Tibial artery (tissue), 4 donors: ENCODE measurements around the gene FKBP8.

Source experiments
- DNase-seq, 2 donors: peaks; one replicate each; pipeline ENCODE4 v3.0.0-alpha.2; 2019
- H3K27ac ChIP-seq, 2 donors: fragments of 200-600 bp; sonication (generic) in 1 of 2; 1 replicate in 1 of 2; 2 replicates in 1 of 2; pipeline ENCODE4 v1.5.1; 2018 to 2019; ENCODE audit warnings: mild to moderate bottlenecking in 1 of 2
- H3K27me3 ChIP-seq, 2 donors: fragments of 200-600 bp; sonication (generic) in 1 of 2; one replicate each; pipeline versions ENCODE4 v1.5.1 to v1.6.0; 2016 to 2019
- H3K36me3 ChIP-seq, 3 donors: fragments of 200-600 bp; sonication (generic) in 2 of 3; one replicate each; pipeline ENCODE4 v1.5.1; 2016 to 2019; ENCODE audit warnings: mild to moderate bottlenecking in 2 of 3
- H3K4me1 ChIP-seq, 4 donors: fragments of 200-600 bp; sonication (generic) in 2 of 4; 1 replicate in 3 of 4; 2 replicates in 1 of 4; pipeline ENCODE4 v1.5.1; 2016 to 2019
- H3K4me3 ChIP-seq, 2 donors: fragments of 200-600 bp; sonication (generic) in 1 of 2; 1 replicate in 1 of 2; 2 replicates in 1 of 2; pipeline ENCODE4 v1.5.1; 2018 to 2019; ENCODE audit warnings: mild to moderate bottlenecking in 2 of 2
- H3K9me3 ChIP-seq, 3 donors: fragments of 200-600 bp; sonication (generic) in 1 of 3; one replicate each; pipeline ENCODE4 v1.5.1; 2016 to 2019
- intact Hi-C: fragments of 100-400 bp; cut with DNase I; formaldehyde crosslinking; loops from one replicate; pipeline ENCODE4 v1.15.0; 2023; ENCODE audit warnings: low total_unique reads
- TF ChIP-seq, protein P1 (sequence below), 2 experiments: fragments of 200-600 bp in 1 of 2; fragments of 450-650 bp in 1 of 2; IDR thresholded peaks; one replicate each; pipeline ENCODE4 v1.5.1; 2017 to 2019; ENCODE audit warnings: antibody characterized with exemption in 2 of 2, mild to moderate bottlenecking in 1 of 2, moderate library complexity in 1 of 2

The FKBP8 gene

DNA sequence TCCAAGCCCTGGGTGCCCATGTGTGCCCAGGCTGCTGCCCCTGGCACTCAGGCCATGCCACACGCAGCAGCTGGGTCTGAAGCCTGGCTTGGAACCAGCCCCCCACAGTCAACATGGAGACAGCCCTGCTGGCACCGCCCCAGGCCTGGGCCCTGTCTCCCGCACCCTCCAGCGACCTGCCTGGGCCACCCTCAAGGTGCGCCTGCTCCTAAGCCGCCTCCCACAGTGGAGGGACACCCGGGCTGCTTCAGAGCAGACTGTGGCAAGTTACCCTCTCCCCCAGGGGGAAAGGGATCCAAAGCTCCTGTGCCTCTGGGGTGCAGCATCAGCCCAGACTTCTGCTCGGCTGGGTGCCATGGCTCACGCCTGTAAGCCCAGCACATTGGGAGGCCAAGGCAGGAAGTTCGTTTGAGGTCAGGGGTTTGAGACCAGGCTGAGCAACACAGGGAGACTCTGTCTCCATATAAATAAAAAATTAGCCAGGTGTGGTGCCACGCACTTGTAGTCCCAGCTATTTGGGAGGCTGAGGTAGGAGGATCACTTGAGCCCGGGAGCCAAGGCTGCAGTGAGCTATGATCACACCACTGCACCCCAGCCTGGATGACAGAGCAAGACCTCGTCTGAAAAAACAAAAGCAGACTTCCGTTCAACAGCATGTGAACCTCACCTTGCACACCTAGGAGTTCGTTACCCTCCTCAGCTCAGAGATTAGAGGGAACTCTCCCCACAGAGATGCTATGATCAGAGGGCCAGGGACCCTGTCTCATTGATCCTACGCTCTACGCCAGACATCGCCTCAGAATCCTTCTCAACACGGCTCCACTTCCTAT, 37.1 kb downstream of the FKBP8 start:
- Histone ChIP-seq H3K27me3 (no peaks in the 10 kb centered on the region), H3K9me3 (no peaks in the 10 kb centered on the region), H3K4me1 (peaks cover 4 to 94% (median 86%) of the 10 kb centered on the region in 4 donors), H3K27ac (peak overlapping the region; percentile 60 to 66), H3K4me3 (no peak overlapping the region), H3K36me3 (no peaks in the 10 kb centered on the region)
- TF ChIP-seq, protein P1, sequence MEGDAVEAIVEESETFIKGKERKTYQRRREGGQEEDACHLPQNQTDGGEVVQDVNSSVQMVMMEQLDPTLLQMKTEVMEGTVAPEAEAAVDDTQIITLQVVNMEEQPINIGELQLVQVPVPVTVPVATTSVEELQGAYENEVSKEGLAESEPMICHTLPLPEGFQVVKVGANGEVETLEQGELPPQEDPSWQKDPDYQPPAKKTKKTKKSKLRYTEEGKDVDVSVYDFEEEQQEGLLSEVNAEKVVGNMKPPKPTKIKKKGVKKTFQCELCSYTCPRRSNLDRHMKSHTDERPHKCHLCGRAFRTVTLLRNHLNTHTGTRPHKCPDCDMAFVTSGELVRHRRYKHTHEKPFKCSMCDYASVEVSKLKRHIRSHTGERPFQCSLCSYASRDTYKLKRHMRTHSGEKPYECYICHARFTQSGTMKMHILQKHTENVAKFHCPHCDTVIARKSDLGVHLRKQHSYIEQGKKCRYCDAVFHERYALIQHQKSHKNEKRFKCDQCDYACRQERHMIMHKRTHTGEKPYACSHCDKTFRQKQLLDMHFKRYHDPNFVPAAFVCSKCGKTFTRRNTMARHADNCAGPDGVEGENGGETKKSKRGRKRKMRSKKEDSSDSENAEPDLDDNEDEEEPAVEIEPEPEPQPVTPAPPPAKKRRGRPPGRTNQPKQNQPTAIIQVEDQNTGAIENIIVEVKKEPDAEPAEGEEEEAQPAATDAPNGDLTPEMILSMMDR (IDR thresholded peaks at IDR 0.05), result no peak
- intact Hi-C loops, result no loop called here
- DNase-seq, result no peak

DNA sequence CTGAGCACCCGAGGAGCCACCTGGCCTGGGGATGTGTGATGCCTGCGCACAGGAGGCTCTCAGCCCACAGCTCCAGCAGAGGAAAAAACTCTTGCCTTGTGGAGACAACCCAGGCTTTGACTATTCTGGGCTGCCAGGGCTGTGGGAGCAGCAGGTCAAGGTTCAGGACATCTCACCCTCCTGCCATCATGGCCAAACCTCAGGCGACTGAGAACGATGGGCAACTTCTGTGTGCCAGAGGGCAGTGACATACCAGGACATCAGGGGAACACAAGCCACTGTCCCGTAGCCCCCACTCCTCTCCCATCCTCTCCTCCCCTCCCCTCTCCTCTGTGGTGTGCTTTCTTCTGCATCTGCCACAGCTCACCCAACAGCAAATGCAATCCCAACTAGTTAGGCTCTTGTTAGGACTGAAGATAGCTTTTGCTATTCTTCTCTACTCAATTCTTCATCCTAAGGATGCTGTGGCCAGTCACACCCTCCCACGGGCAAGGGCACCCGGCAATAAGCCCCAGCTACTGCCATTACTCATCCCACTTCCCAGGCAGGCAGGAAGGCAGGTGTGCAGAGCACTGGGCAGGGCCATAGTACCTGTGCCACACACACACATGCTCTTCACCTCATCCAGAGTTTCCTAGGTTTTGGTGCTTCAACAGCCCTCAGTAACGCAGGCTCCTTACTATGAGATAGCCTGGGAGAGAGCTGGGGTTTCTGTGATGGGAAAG, 38.3 kb downstream of the FKBP8 start:
- H3K27ac ChIP-seq, result peak overlapping the region; percentile 60 to 66
- no peaks in the 10 kb centered on the region for H3K9me3 ChIP-seq
- no peaks in the 10 kb centered on the region for H3K27me3 ChIP-seq
- no peak overlapping the region for H3K4me3 ChIP-seq
- no peaks in the 10 kb centered on the region for H3K36me3 ChIP-seq
- DNase-seq, result no peak
- H3K4me1 ChIP-seq, result peaks cover 4 to 100% (median 94%) of the 10 kb centered on the region in 4 donors
- intact Hi-C loops, result no loop called here
- TF ChIP-seq, protein P1 (IDR thresholded peaks at IDR 0.05), result no peak

DNA sequence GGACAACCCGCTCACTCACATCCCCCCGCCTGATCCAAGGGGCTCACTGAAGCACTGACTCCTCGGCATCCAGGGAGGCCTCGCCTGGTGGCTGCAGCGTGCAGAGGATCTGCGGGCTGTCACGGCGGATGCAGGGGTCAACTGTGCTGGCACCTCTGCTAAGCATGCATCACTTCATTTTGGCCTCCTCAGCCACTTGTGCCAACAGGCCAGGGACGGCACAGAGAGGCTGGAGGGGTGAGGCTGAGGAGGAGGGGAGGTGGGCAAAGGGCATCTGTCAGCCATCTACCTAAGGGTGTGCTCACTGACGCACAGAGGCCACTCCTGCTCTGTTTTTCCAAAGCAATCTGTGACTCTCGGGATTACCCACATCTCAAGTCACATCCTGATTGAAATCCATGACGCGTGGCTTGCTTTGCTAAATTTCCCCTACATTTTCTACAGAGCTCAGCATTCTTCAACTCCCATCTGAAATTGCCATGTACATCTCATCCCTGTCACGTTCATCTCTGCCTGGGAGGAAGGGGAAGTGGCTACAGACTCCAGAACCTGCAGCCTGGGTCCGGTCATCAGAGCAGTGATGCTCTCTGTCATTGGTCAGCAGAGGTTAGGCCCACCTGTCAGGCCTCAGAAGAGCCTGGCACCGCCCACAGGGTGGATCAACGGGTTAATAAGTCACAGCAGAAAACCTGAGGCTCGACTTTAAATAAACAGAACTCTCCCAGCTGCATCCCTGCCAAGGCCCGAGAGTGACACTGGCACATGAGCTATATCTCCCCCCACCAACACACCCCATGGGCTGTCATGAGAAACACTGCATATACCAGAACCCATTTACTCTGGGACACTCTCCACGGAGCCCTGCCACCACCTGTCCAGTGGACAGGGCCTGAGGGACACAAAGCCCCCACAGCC, 39.1 kb downstream of the FKBP8 start:
- intact Hi-C loops, result no loop called here
- TF ChIP-seq, protein P1 (IDR thresholded peaks at IDR 0.05), result no peak
- Histone ChIP-seq H3K4me1 (peaks cover 4 to 100% (median 96%) of the 10 kb centered on the region in 4 donors), H3K27me3 (no peaks in the 10 kb centered on the region), H3K36me3 (no peaks in the 10 kb centered on the region), H3K9me3 (no peaks in the 10 kb centered on the region), H3K27ac (no peak overlapping the region), H3K4me3 (no peak overlapping the region)
- no peak for DNase-seq

DNA sequence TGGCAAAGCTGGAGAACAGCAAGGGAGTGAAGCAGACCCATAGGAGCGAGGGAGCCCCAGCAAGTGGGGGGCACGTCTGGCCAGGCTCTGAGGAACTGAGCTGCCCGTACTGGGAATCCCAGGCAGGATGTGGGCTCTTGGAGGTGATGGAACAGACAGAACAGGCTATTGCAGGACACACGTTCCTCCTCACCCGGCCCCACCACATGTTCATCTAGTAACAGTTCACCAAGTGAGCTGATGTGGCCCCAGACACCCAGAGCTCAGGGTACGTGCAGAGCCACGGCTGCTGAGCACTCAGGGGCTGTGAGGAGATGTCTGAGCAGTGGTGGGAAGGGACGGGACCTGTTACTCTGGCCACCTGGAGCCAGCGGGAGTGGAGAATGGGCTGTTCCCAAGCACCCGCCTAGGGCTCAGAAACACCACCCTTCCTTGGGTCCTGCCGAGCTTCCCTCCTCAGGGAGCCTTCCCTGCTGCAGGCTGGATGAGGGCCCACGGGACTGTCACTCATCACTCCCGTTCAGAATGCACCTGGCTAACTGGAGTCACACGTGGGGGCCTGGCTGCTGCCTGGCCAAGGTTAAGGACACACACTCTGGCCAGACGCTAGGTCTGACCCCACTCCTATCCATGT, 39.9 kb downstream of the FKBP8 start:
- H3K27ac ChIP-seq, result peak overlapping the region in 1 of 2 donors; percentile 77
- no peaks in the 10 kb centered on the region for H3K27me3 ChIP-seq
- DNase-seq, result no peak
- H3K36me3 ChIP-seq, result no peaks in the 10 kb centered on the region
- TF ChIP-seq, protein P1 (IDR thresholded peaks at IDR 0.05), result no peak
- intact Hi-C loops, result no loop called here
- peaks cover 4 to 100% (median 97%) of the 10 kb centered on the region in 4 donors for H3K4me1 ChIP-seq
- no peaks in the 10 kb centered on the region for H3K9me3 ChIP-seq
- no peak overlapping the region for H3K4me3 ChIP-seq
